ENCODE measurements around the gene IFT80.

- TF ChIP-seq, protein P1, sequence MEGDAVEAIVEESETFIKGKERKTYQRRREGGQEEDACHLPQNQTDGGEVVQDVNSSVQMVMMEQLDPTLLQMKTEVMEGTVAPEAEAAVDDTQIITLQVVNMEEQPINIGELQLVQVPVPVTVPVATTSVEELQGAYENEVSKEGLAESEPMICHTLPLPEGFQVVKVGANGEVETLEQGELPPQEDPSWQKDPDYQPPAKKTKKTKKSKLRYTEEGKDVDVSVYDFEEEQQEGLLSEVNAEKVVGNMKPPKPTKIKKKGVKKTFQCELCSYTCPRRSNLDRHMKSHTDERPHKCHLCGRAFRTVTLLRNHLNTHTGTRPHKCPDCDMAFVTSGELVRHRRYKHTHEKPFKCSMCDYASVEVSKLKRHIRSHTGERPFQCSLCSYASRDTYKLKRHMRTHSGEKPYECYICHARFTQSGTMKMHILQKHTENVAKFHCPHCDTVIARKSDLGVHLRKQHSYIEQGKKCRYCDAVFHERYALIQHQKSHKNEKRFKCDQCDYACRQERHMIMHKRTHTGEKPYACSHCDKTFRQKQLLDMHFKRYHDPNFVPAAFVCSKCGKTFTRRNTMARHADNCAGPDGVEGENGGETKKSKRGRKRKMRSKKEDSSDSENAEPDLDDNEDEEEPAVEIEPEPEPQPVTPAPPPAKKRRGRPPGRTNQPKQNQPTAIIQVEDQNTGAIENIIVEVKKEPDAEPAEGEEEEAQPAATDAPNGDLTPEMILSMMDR (IDR thresholded peaks at IDR 0.05), result no peak
- TF ChIP-seq POLR2A (IDR thresholded peaks at IDR 0.05), result no peak
These were observed 188.7 kb downstream of the IFT80 start for GRCh38 chr3:160210341-160210740.
